Heart left ventricle (tissue), 16 donors: Measurements from ENCODE around the gene SLC34A3. TPM values are rescaled to one million over a fixed set of nuclear protein-coding genes. Genes with fewer than 3 reads are reported as not detected.

Source experiments
- ATAC-seq, 4 donors: fragments of 200-7000 bp; cut with Tn5 transposase; one replicate each; pipeline ENCODE4 v1.9.1; 2020 to 2022; ENCODE audit warnings: moderate library complexity in 4 of 4, mild to moderate bottlenecking in 3 of 4, moderate number of reproducible peaks in 1 of 4
- DNase-seq, 5 donors: peaks; one replicate each; pipeline ENCODE4 v3.0.0-alpha.2; 2020
- H3K27ac ChIP-seq, 12 donors: fragments of 200-600 bp; sonication (generic) in 4 of 12; one replicate each; pipeline versions ENCODE4 v1.5.0 to v1.8.0; 2016 to 2022; ENCODE audit warnings: mild to moderate bottlenecking in 2 of 12
- H3K27me3 ChIP-seq, 9 donors: fragments of 200-600 bp; sonication (generic) in 2 of 9; one replicate each; pipeline versions ENCODE4 v1.5.1 to v1.8.0; 2016 to 2022; ENCODE audit warnings: mild to moderate bottlenecking in 3 of 9
- H3K36me3 ChIP-seq, 9 donors: fragments of 200-600 bp; sonication (generic) in 2 of 9; one replicate each; pipeline versions ENCODE4 v1.5.0 to v1.8.0; 2018 to 2022; ENCODE audit warnings: mild to moderate bottlenecking in 2 of 9
- H3K4me1 ChIP-seq, 12 donors: fragments of 200-600 bp; sonication (generic) in 4 of 12; one replicate each; pipeline versions ENCODE4 v1.5.0 to v1.8.0; 2016 to 2022; ENCODE audit warnings: mild to moderate bottlenecking in 3 of 12
- H3K4me3 ChIP-seq, 12 donors: fragments of 200-600 bp; sonication (generic) in 4 of 12; one replicate each; pipeline versions ENCODE4 v1.5.0 to v1.8.0; 2017 to 2022; ENCODE audit warnings: mild to moderate bottlenecking in 9 of 12, moderate library complexity in 4 of 12
- H3K9me3 ChIP-seq, 12 donors: fragments of 200-600 bp; sonication (generic) in 4 of 12; one replicate each; pipeline versions ENCODE4 v1.5.0 to v1.8.0; 2016 to 2022; ENCODE audit warnings: mild to moderate bottlenecking in 1 of 12
- CTCF ChIP-seq, 12 donors: fragments of 200-600 bp; sonication (generic) in 4 of 12; IDR thresholded peaks; one replicate each; pipeline versions ENCODE4 v1.5.0 to v1.8.0; 2018 to 2022; ENCODE audit warnings: antibody characterized with exemption in 12 of 12, mild to moderate bottlenecking in 5 of 12
- POLR2A ChIP-seq, 2 donors: fragments of 450-650 bp; IDR thresholded peaks; one replicate each; pipeline ENCODE4 v1.6.1; 2017; ENCODE audit warnings: antibody characterized with exemption in 2 of 2, mild to moderate bottlenecking in 2 of 2, moderate library complexity in 2 of 2
- WGBS, 4 donors: extraction: QIAGEN DNeasy Blood & Tissue Kit in 2 of 4; methylation state at CpG; one replicate each; pipeline versions ENCODE4 v1.1.5 to v1.1.7; 2013 to 2018; 5-methylcytosine and 5-hydroxymethylcytosine counted together
- intact Hi-C, 10 donors: fragments of 100-400 bp; cut with DNase I; formaldehyde crosslinking; loops; one replicate each; pipeline versions ENCODE4 v1.11.1 to v1.14.2; 2022
- polyA plus RNA-seq, 2 donors: library from polyadenylated mRNA; stranded (reverse); fragments of 200-250 nt; gene quantifications; one replicate each; pipeline ENCODE4 v1.2.3, GENCODE V29; 2013
- total RNA-seq, 9 donors: library from RNA; depleted of rRNA in 2 of 9; stranded (reverse); fragments of >200 nt in 2 of 9; fragmentation: NEBNext Ultra II Directional in 3 of 9; extraction: Animal tissue kit (Norgen Biotek cat#: 25700) in 3 of 9; gene quantifications; one replicate each; pipeline versions ENCODE4 v1.1.0 to v1.2.4, GENCODE V29; 2016 to 2023
- donor health status: ischemic (EF 13 %, LVEDD 7.1; RV severe dilation, severe dysfunction).
- donor health status: healthy with polysubstance abuse.
- donor health status: DM: no; HTN: yes; CAD: no.
- donor health status: DM: no; HTN: no; CAD: no.
- donor health status: ischemic (EF 25% LVEDD 6.9; RV normal size, moderate dysfunction).
- donor health status: ischemic (EF 25% LVEDD 5.7; RV mildly dilated, moderate dysfunction).
- donor health status: healthy.
- donor health status: DM: yes; HTN: yes; CAD: no.
- donor health status: ischemic (EF 35%, LVEDD 5.7; RV mildly dilated, moderate dysfunction).
- donor health status: nonischemic (EF 11% LVEDD 7.7; RV severe dilation, severe dysfunction).
- donor health status: DM: yes; HTN: yes; CAD: no.
- donor health status: PGD.
- donor health status: ischemic (EF 29% LVEDD 5.4; RV normal size, mild dysfunction).
- donor health status: nonischemic (EF 23%, LVEDD 6.1; RV moderate dilation, normal function).

The SLC34A3 gene
- total and polyA plus RNA-seq, 11 donors = not detected

- TF ChIP-seq CTCF (IDR thresholded peaks at IDR 0.05) = no peak
- no peak for TF ChIP-seq POLR2A (IDR thresholded peaks at IDR 0.05)
- Histone ChIP-seq H3K27me3 (peaks cover 8 to 50% (median 32%) of the 10 kb centered on the region in 9 donors), H3K4me3 (no peak overlapping the region), H3K27ac (no peak overlapping the region), H3K4me1 (peaks cover 0 to 14% (median 6%) of the 10 kb centered on the region in 12 donors), H3K36me3 (no peaks in the 10 kb centered on the region), H3K9me3 (no peaks in the 10 kb centered on the region)
- intact Hi-C loops = loop anchor here in 7 of 10 donors (2.0 to 10.0 kb wide), 7 partner anchors 36 to 444 kb away; partner anchors contain the start of genes ANAPC2 (in 4 of the 7) and SSNA1 (in 4 of the 7)
- DNase-seq (no peak), ATAC-seq (no peak)
- 56 to 100% (median 68%) methylated on average over 1 to 29 of the region's 29 CpGs for WGBS, 4 donors
Observed at GRCh38 chr9:137228506-137228967, 2.2 kb upstream of the SLC34A3 start.

DNA sequence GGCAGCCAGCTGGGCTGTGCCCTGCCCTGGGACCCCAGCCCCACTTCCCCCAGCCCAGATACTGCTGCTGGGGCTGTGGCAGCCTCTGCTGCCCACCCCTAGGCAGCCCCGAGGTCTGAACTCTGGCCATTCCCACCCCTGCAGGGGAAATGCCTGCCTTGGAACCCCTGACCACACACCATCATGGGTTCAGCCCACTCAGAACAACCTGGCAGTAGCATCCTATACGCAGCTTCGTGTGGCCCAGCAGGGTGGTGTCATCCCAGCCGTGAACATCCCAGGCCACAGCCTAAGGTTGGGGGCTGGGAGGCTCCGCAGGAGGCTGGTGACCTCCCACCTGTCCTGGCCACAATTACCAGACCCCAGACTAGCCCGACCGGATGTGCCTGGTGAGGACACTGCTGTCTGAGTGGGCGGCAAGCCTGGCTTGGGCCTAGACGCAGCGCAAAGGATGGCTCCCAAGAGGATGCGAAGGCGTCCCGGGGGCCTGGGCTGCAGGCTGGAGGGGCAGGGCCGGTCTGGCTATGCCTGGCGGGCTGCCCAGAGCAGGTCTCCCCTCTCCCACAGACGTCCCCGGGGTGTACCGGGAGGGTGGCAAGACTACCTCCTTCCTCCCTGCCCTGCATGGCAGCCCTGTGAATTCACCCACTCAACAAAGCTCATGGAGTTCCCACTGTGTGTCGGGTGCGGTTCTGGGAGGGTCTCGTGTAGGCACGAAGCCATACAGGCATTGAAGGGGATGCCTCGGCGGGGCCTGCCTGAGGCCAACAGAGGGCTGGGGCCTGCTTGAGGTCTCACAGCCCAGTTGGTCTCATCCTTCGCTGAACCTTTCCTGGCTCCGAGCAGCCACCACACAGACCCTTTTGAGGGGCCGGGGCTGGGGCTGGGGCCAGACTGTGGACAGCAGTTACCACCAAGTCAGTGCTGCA lies 1.5 kb upstream of the SLC34A3 start:
- intact Hi-C loops = loop anchor here in 7 of 10 donors (2.0 to 10.0 kb wide), 7 partner anchors 37 to 444 kb away; partner anchors contain the start of genes ANAPC2 (in 4 of the 7) and SSNA1 (in 4 of the 7)
- Histone ChIP-seq H3K4me1 (peaks cover 0 to 8% (median under 1%) of the 10 kb centered on the region in 12 donors), H3K27ac (no peak overlapping the region), H3K36me3 (no peaks in the 10 kb centered on the region), H3K27me3 (peaks cover 8 to 50% (median 35%) of the 10 kb centered on the region in 9 donors), H3K4me3 (no peak overlapping the region), H3K9me3 (no peaks in the 10 kb centered on the region)
- ATAC-seq (no peak), DNase-seq (no peak)
- WGBS, 4 donors = 41 to 71% (median 64%) methylated on average over 11 to 27 of the region's 27 CpGs
- no peak for TF ChIP-seq CTCF (IDR thresholded peaks at IDR 0.05)
- no peak for TF ChIP-seq POLR2A (IDR thresholded peaks at IDR 0.05)

DNA sequence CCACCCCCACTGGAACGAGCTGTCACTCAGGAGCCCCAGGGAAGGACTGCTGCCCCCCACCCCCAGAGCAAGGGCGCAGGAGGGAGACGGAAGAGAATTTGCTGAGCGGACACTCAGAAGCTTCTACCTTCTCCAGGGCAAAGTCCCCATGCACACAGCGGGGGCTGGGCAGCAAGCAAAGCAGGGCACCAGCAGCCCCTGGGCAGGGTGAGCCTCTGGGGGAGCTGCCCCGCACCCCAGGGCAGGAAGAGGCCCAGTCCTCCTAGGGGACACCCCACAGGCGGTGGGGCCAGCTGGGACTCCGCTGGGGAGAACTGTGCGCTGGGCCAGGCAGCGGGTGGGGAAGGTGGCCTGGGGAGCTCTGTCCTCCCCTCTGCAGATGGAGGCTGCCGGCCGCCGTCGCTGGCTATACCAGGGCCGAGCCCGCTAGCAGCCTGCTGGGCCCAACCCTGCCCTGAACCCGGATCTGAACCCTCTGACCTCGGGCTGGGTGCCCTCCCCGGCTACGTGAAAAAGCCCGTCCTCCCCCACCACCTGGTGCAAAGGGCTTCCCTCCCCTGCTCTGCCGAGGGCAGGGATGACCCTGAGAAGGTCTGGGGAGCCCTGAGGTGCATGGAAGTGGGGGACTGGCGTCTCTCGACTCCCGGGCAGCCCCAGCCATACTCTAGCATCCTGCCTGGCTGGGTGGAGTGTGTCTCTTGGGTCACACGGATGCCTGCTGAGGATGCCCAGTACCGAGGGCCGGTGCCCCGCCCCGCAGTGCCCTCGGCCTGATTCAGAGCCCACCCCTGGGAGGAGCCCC lies 597 bp upstream of the SLC34A3 start:
- Histone ChIP-seq H3K27me3 (peaks cover 8 to 54% (median 38%) of the 10 kb centered on the region in 9 donors), H3K4me1 (peaks cover 0 to 5% (median 0%) of the 10 kb centered on the region in 12 donors), H3K36me3 (no peaks in the 10 kb centered on the region), H3K9me3 (no peaks in the 10 kb centered on the region), H3K27ac (no peak overlapping the region), H3K4me3 (no peak overlapping the region)
- TF ChIP-seq POLR2A (IDR thresholded peaks at IDR 0.05) = no peak
- TF ChIP-seq CTCF (IDR thresholded peaks at IDR 0.05) = no peak
- WGBS, 4 donors = 56 to 68% (median 64%) methylated on average over 22 to 31 of the region's 31 CpGs
- no peak for DNase-seq
- intact Hi-C loops = loop anchor here in 7 of 10 donors (2.0 to 10.0 kb wide), 7 partner anchors 38 to 445 kb away; partner anchors contain the start of genes ANAPC2 (in 4 of the 7) and SSNA1 (in 4 of the 7)
- no peak for ATAC-seq
